Esophagus squamous epithelium (tissue), 5 donors: ENCODE results near the gene DNM3. TPM values are rescaled to one million over a fixed set of nuclear protein-coding genes. Genes with fewer than 3 reads are reported as not detected.

ENCODE experiments used
- DNase-seq: peaks from one replicate; lab custom pipeline; 2025; lab: John Stamatoyannopoulos, UW
- H3K27ac ChIP-seq, 4 donors: fragments of 200-600 bp; sonication (generic); one replicate each; pipeline ENCODE4 v1.5.1; 2016 to 2019; ENCODE audit warnings: mild to moderate bottlenecking in 1 of 4
- H3K27me3 ChIP-seq, 4 donors: fragments of 200-600 bp; sonication (generic); 1 replicate in 3 of 4; 2 replicates in 1 of 4; pipeline versions ENCODE4 v1.5.1 to v1.6.0; 2017 to 2021; ENCODE audit warnings: antibody characterized with exemption in 1 of 4
- H3K36me3 ChIP-seq, 3 donors: fragments of 200-600 bp; sonication (generic); one replicate each; pipeline ENCODE4 v1.5.1; 2016 to 2019
- H3K4me1 ChIP-seq, 3 donors: fragments of 200-600 bp; sonication (generic); one replicate each; pipeline ENCODE4 v1.5.1; 2017 to 2019
- H3K4me3 ChIP-seq, 4 donors: fragments of 200-600 bp; sonication (generic); 1 replicate in 3 of 4; 2 replicates in 1 of 4; pipeline ENCODE4 v1.5.1; 2016 to 2019; ENCODE audit warnings: mild to moderate bottlenecking in 2 of 4, moderate library complexity in 1 of 4
- H3K9me3 ChIP-seq, 3 donors: fragments of 200-600 bp; sonication (generic); one replicate each; pipeline ENCODE4 v1.5.1; 2016 to 2019
- POLR2A ChIP-seq, 4 donors: fragments of 450-650 bp; IDR thresholded peaks; one replicate each; pipeline ENCODE4 v1.6.1; 2017; ENCODE audit warnings: antibody characterized with exemption in 4 of 4, mild to moderate bottlenecking in 4 of 4, moderate library complexity in 3 of 4
- WGBS, 2 donors: methylation state at CpG; one replicate each; pipeline ENCODE4 v1.1.5; 2018; 5-methylcytosine and 5-hydroxymethylcytosine counted together
- intact Hi-C: fragments of 100-400 bp; cut with DNase I; formaldehyde crosslinking; loops from one replicate; pipeline ENCODE4 v1.15.0; 2022
- total RNA-seq, 4 donors: library from RNA; depleted of rRNA; stranded (reverse); fragments of >200 nt; gene quantifications; one replicate each; pipeline ENCODE4 v1.1.0, GENCODE V29; 2016
- TF ChIP-seq, protein P1 (sequence below), 6 experiments: fragments of 450-650 bp in 4 of 6; fragments of 200-600 bp in 2 of 6; sonication (generic) in 2 of 6; IDR thresholded peaks; one replicate each; pipeline ENCODE4 v1.5.1; 2016 to 2019; ENCODE audit warnings: antibody characterized with exemption in 6 of 6, mild to moderate bottlenecking in 4 of 6, moderate library complexity in 4 of 6
- donor health status: DM: yes; HTN: yes; CAD: no.

Gene DNM3
- total RNA-seq, 4 donors from 2014 or later, result 0.91 to 3.2 (median 1.8) TPM

DNA sequence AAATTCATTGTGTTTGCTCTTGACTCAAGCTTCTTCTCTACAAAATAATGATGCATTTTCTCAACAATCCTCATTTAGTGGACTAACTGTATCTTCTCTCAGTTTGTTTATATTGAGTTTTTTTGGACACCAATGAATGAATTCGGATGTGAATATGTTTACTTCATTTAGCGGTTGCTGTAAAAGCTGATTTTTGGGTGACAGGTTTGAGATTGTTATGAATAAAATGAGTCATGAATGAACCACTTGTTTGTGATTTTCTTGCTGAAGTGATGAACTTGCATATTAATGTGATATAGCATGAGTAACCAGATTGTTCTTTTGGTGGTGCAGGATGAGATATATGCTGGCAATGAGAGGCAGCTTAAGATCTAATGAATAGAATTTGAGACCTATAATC lies 3.1 kb downstream of the DNM3 start:
- WGBS, 2 donors, result 59 to 70% methylated on average over 2 of the region's 2 CpGs
- Histone ChIP-seq H3K27ac (no peak overlapping the region), H3K4me3 (no peak overlapping the region), H3K36me3 (no peaks in the 10 kb centered on the region), H3K27me3 (peaks cover 0 to 9% (median 0%) of the 10 kb centered on the region in 4 donors), H3K4me1 (peaks cover 6 to 25% (median 10%) of the 10 kb centered on the region in 3 donors), H3K9me3 (no peaks in the 10 kb centered on the region)
- intact Hi-C loops, result no loop called here
- TF ChIP-seq, protein P1, sequence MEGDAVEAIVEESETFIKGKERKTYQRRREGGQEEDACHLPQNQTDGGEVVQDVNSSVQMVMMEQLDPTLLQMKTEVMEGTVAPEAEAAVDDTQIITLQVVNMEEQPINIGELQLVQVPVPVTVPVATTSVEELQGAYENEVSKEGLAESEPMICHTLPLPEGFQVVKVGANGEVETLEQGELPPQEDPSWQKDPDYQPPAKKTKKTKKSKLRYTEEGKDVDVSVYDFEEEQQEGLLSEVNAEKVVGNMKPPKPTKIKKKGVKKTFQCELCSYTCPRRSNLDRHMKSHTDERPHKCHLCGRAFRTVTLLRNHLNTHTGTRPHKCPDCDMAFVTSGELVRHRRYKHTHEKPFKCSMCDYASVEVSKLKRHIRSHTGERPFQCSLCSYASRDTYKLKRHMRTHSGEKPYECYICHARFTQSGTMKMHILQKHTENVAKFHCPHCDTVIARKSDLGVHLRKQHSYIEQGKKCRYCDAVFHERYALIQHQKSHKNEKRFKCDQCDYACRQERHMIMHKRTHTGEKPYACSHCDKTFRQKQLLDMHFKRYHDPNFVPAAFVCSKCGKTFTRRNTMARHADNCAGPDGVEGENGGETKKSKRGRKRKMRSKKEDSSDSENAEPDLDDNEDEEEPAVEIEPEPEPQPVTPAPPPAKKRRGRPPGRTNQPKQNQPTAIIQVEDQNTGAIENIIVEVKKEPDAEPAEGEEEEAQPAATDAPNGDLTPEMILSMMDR (IDR thresholded peaks at IDR 0.05), result no peak
- TF ChIP-seq POLR2A (IDR thresholded peaks at IDR 0.05), result no peak
- DNase-seq, result no peak

DNA sequence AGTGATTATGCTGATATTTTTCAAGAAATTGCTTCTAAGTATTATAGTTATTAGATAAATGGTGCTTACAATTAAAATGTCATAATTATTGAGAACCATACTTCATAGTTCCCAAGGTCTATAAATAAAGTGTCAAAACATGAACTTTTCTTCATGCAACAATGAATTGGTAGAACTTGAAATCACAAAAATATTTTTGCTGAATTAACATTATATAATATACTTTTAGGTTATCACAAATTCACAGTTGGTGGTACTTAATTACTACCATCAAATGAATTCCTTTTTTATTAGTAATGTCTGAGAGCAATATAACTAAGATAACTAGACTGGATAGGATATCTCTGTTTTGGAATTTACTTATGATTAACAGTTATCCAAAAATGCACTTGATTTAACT lies 4.7 kb downstream of the DNM3 start:
- Histone ChIP-seq H3K27ac (no peak overlapping the region), H3K36me3 (no peaks in the 10 kb centered on the region), H3K27me3 (peaks cover 0 to 9% (median 0%) of the 10 kb centered on the region in 4 donors), H3K4me1 (peaks cover 3 to 18% (median 10%) of the 10 kb centered on the region in 3 donors), H3K4me3 (no peak overlapping the region), H3K9me3 (no peaks in the 10 kb centered on the region)
- TF ChIP-seq, protein P1 (IDR thresholded peaks at IDR 0.05), result no peak
- no peak for TF ChIP-seq POLR2A (IDR thresholded peaks at IDR 0.05)
- DNase-seq, result no peak
- intact Hi-C loops, result no loop called here

DNA sequence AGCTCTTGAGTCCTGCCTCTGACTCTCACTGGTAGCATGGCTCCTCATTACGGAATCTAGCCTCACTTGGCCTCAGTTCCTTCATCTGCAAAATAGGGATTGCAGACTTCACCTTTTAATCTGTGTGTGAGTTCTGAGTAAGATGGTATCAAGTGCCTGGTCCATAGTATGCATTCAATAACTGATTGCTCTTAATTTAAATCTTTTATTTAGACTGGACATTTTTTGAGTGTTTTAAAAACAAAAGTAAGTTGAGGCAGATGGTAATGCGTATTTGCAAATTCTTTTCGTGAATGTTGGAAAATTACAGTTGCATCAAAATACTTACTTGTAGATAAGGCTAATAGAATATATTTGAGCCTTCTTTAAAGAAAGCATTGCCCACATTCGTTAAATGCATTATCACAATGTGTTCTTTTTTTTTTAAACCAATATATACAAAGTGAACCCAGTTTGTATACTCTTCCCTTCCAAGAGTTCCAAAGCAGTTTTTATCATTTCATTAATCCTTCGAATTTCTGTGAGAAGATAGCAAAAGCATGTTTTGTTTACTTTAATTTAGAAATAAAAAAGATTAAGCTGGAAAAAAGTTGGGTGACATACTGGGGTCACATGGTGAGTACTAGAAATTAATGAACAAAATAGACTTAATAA lies 8.1 kb downstream of the DNM3 start:
- TF ChIP-seq POLR2A (IDR thresholded peaks at IDR 0.05), result no peak
- TF ChIP-seq, protein P1 (IDR thresholded peaks at IDR 0.05), result no peak
- Histone ChIP-seq H3K4me1 (no peaks in the 10 kb centered on the region), H3K36me3 (no peaks in the 10 kb centered on the region), H3K27ac (no peak overlapping the region), H3K4me3 (no peak overlapping the region), H3K27me3 (no peaks in the 10 kb centered on the region), H3K9me3 (no peaks in the 10 kb centered on the region)
- 57 to 62% methylated on average over 5 of the region's 5 CpGs for WGBS, 2 donors
- DNase-seq, result no peak
- intact Hi-C loops, result no loop called here

DNA sequence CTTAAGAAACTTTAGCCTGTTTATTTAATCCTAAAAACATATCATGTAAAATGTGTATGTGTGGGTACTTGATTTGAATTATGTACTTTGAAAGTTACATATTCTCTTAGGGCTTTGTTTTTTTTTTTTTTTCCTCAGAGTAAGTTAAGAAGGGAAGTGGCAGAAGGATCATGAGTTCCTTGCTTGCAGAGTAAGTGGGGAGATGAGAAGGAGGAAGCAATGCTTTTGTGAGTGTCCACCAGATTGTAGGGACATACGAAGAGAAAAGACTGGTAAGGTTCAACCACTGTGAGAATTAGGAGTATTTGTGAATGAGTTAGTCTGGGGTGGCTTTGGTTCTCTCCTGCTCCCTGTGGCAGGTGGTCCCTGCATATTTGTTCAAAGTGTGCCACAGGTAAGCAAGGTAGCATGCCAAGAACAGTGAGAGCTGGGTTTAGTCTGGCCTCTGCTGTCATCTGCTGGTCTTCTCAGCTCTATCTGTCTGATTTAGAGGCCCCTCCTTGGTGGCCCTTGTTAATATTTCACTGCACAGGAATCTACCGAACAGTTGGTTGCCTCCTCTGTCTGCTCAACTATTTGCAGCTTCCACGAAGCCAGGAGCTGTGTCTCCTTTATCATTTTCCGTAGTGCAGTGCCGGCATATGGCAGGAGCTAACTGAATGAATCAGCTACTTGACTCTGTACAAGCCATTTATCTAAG lies 9.5 kb downstream of the DNM3 start:
- 84 to 92% methylated on average over 2 to 3 of the region's 5 CpGs for WGBS, 2 donors
- no peak for DNase-seq
- H3K4me3 ChIP-seq, result no peak overlapping the region
- TF ChIP-seq, protein P1 (IDR thresholded peaks at IDR 0.05), result no peak
- no peak for TF ChIP-seq POLR2A (IDR thresholded peaks at IDR 0.05)
- no peaks in the 10 kb centered on the region for H3K27me3 ChIP-seq
- no peaks in the 10 kb centered on the region for H3K36me3 ChIP-seq
- H3K9me3 ChIP-seq, result no peaks in the 10 kb centered on the region
- intact Hi-C loops, result no loop called here
- no peaks in the 10 kb centered on the region for H3K4me1 ChIP-seq
- no peak overlapping the region for H3K27ac ChIP-seq

DNA sequence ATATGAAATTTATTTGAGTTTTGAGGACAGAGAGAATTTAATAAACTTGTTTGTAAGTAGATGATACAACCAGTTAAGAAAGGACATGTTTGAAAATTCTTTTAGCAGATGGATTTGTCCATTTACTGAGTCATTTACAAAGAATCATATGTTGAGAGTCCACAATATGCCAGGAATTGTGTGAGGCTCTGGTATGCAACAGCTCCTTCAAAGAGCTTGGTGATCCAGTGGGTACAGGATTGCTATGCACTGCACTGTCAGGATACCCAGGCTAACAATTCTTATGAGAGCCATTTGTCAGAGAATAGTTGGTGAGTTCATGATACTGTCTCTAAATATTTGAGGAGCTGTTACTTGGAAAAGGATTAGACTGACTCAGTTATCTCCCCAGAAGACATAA lies 11.0 kb downstream of the DNM3 start:
- Histone ChIP-seq H3K27ac (no peak overlapping the region), H3K9me3 (no peaks in the 10 kb centered on the region), H3K4me1 (no peaks in the 10 kb centered on the region), H3K4me3 (no peak overlapping the region), H3K36me3 (no peaks in the 10 kb centered on the region), H3K27me3 (no peaks in the 10 kb centered on the region)
- TF ChIP-seq, protein P1 (IDR thresholded peaks at IDR 0.05), result no peak
- no peak for TF ChIP-seq POLR2A (IDR thresholded peaks at IDR 0.05)
- no peak for DNase-seq
- intact Hi-C loops, result no loop called here
